GM18870 (cell line): ENCODE results near the gene MYO1E.
"Not testable (repeated sequence)": the region's sequence is repeated elsewhere in the genome, so short reads cannot be mapped to it uniquely, and the experiment has no call there.

Experiments
- ATAC-seq: cut with Tn5 transposase; IDR thresholded peaks from one replicate; pipeline ENCODE4 v1.9.1; 2021; ENCODE audit warnings: moderate library complexity; ENCODE audit not compliant: unreplicated experiment

MYO1E gene

GRCh38 chr15:59387196-59387878, 14.7 kb upstream of the MYO1E start:
- ATAC-seq = not testable (repeated sequence)

- no peak for ATAC-seq
Measured at GRCh38 chr15:59385171-59385570, 12.5 kb upstream of the MYO1E start.

GRCh38 chr15:59384507-59384906, 11.8 kb upstream of the MYO1E start:
- ATAC-seq = no peak

- ATAC-seq = no peak
Measured at GRCh38 chr15:59380902-59381610, 8.4 kb upstream of the MYO1E start.

- ATAC-seq = no peak
Measured at GRCh38 chr15:59379531-59379930, 6.9 kb upstream of the MYO1E start.

- ATAC-seq = no peak
Measured at GRCh38 chr15:59378855-59379254, 6.2 kb upstream of the MYO1E start.

GRCh38 chr15:59377924-59378323, 5.3 kb upstream of the MYO1E start:
- ATAC-seq = no peak

GRCh38 chr15:59376733-59377132, 4.1 kb upstream of the MYO1E start:
- ATAC-seq = no peak

- ATAC-seq = no peak
Measured at GRCh38 chr15:59373215-59373614, 544 bp upstream of the MYO1E start.

- no peak for ATAC-seq
Measured at GRCh38 chr15:59371458-59372351, 966 bp downstream of the MYO1E start.

GRCh38 chr15:59369597-59369996, 3.1 kb downstream of the MYO1E start:
- no peak for ATAC-seq

- no peak for ATAC-seq
Measured at GRCh38 chr15:59367022-59367451, 5.6 kb downstream of the MYO1E start.

- ATAC-seq = no peak
Measured at GRCh38 chr15:59366333-59367021, 6.2 kb downstream of the MYO1E start.

GRCh38 chr15:59364248-59364647, 8.4 kb downstream of the MYO1E start:
- ATAC-seq = no peak

GRCh38 chr15:59362331-59362730, 10.3 kb downstream of the MYO1E start:
- ATAC-seq = no peak

- no peak for ATAC-seq
Measured at GRCh38 chr15:59360896-59361295, 11.8 kb downstream of the MYO1E start.

GRCh38 chr15:59360305-59360704, 12.4 kb downstream of the MYO1E start:
- ATAC-seq = no peak

- ATAC-seq = no peak
Measured at GRCh38 chr15:59355730-59356129, 16.9 kb downstream of the MYO1E start.

GRCh38 chr15:59354417-59355031, 18.1 kb downstream of the MYO1E start:
- ATAC-seq = no peak

- no peak for ATAC-seq
Measured at GRCh38 chr15:59353994-59354416, 18.7 kb downstream of the MYO1E start.
